ENCODE data around the gene DELE1.

Gene DELE1, protein sequence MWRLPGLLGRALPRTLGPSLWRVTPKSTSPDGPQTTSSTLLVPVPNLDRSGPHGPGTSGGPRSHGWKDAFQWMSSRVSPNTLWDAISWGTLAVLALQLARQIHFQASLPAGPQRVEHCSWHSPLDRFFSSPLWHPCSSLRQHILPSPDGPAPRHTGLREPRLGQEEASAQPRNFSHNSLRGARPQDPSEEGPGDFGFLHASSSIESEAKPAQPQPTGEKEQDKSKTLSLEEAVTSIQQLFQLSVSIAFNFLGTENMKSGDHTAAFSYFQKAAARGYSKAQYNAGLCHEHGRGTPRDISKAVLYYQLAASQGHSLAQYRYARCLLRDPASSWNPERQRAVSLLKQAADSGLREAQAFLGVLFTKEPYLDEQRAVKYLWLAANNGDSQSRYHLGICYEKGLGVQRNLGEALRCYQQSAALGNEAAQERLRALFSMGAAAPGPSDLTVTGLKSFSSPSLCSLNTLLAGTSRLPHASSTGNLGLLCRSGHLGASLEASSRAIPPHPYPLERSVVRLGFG

DNA sequence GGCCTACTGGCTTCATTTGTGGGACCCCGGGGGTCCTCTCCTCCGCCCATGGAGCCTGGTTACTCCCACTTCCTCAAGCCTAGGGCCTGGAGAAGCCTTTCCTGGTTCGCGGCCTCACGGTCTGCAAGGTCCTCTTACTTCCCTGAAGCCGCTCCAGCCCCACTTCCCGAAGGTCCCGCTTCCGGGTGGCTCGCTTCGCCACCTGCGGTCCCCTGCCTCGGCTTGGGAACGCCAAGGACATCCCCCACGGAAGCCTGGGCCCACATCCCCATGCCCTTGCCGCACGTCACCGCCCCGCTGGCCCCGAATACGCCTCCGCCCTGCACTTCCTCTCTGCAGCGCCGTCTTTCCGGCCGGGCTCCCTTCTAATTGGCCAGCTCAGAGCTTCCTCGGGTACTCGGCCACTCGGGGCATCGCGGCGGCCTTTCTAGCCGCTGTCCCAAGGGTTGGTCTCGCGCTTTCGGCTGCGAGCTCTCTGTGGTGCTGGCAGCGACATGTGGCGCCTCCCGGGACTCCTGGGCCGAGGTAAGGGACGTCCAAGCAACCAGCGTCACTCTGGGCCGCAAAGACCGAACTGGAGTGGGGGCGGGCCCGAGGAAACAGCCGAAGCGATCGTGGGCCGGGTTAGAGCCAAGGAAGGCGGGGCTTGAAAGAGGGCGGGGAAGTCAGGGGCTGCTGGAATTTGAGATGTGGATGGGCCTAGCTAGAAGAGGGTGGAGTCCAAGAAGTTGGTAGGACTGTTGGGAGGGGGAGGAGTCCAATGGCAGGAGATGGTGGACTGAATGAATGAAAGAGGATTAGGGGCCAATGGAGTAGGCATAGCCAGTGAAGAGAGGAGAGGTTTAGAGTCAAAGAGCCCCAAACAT is at the start of gene DELE1:
TSS of gene DELE1 (plus strand) at position 424 of the 866 bp plus-strand sequence. CDS start at position 495, 71 bp downstream.
- TF ChIP-seq, protein P1, sequence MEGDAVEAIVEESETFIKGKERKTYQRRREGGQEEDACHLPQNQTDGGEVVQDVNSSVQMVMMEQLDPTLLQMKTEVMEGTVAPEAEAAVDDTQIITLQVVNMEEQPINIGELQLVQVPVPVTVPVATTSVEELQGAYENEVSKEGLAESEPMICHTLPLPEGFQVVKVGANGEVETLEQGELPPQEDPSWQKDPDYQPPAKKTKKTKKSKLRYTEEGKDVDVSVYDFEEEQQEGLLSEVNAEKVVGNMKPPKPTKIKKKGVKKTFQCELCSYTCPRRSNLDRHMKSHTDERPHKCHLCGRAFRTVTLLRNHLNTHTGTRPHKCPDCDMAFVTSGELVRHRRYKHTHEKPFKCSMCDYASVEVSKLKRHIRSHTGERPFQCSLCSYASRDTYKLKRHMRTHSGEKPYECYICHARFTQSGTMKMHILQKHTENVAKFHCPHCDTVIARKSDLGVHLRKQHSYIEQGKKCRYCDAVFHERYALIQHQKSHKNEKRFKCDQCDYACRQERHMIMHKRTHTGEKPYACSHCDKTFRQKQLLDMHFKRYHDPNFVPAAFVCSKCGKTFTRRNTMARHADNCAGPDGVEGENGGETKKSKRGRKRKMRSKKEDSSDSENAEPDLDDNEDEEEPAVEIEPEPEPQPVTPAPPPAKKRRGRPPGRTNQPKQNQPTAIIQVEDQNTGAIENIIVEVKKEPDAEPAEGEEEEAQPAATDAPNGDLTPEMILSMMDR (conservative IDR thresholded peaks at IDR 0.05; ENCODE audit: low read depth): no peak
- POLR2A ChIA-PET (ENCODE audit: low non-redundant PET): interaction anchor here (0.5 to 2.0 kb wide), 6 partner anchors 14 to 966 kb away, joined by 3 to 11 read pairs (median 4); partner anchors contain the start of gene RNF14
- peak within 1 kb of the TSS; percentile 94 for H3K27ac ChIP-seq
- peak; percentile 99 for DNase-seq (ENCODE audit: low spot score)
- CTCF ChIA-PET: interaction anchor here (0.6 to 1.9 kb wide), 5 partner anchors 9 to 177 kb away, joined by 3 to 9 read pairs (median 3); no protein-coding TSS in a partner anchor

DNA sequence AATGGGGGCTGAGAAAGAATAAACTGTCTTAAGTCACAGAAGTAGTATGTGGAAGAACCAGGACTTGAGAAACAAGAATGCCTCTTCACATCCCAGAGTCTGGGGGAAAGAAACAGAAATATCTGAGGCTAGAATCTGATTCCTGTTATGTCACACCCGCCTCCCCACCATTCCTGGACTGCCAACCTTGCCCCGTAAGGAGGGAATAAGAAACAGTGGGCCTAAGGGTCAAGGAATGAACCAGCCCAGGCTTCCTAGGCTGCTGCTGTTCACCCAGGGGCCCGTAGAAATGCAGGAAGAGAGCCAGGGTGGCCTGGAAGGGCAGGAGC is 49.8 kb upstream of the DELE1 start:
- no peak overlapping the region for H3K27ac ChIP-seq
- ChIA-PET CTCF (no interaction called here), POLR2A (ENCODE audit: low non-redundant PET) (no interaction called here)
- TF ChIP-seq, protein P1 (conservative IDR thresholded peaks at IDR 0.05; ENCODE audit: low read depth): no peak
- no peak for DNase-seq (ENCODE audit: low spot score)

DNA sequence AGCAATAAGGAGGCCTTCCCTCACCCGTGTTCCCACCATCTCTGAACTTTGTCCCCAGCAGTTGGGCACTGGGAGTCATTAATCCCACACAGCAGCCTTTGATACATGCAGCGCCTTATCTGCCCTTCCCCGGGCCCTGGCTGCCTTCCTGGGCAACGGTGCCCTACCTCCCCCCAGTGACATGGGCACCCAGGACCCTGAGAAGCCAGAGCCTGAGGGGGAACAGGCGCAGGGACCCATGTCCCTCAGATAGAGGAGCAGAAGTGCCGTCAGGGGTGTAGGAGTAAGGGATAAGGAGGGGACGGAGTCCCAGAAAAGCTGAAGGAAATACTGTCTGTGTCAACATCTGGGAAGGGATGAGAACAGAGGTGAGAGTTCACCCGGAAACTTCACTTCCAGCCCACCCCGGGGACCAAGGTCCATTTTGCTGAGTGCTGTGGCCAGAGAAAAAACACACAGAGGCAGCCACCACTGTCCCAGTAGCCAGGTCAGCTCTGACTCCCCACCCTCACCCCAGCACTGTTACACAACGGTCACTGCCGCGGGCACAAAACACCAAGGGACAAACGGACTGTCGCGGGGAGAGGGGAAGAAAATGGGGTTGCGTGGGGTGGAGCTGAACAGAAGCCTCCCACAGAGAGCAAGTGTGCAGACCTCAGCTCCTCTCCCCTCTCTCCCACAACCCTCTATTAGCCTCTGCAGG is 49.3 kb upstream of the DELE1 start:
- POLR2A ChIA-PET (ENCODE audit: low non-redundant PET): no interaction called here
- H3K27ac ChIP-seq: no peak overlapping the region
- no peak for DNase-seq (ENCODE audit: low spot score)
- CTCF ChIA-PET: interaction anchor here (1.6 to 7.9 kb wide), 2 partner anchors 22 to 119 kb away, joined by 7 to 106 read pairs; no protein-coding TSS in a partner anchor
- TF ChIP-seq, protein P1 (conservative IDR thresholded peaks at IDR 0.05; ENCODE audit: low read depth): no peak

DNA sequence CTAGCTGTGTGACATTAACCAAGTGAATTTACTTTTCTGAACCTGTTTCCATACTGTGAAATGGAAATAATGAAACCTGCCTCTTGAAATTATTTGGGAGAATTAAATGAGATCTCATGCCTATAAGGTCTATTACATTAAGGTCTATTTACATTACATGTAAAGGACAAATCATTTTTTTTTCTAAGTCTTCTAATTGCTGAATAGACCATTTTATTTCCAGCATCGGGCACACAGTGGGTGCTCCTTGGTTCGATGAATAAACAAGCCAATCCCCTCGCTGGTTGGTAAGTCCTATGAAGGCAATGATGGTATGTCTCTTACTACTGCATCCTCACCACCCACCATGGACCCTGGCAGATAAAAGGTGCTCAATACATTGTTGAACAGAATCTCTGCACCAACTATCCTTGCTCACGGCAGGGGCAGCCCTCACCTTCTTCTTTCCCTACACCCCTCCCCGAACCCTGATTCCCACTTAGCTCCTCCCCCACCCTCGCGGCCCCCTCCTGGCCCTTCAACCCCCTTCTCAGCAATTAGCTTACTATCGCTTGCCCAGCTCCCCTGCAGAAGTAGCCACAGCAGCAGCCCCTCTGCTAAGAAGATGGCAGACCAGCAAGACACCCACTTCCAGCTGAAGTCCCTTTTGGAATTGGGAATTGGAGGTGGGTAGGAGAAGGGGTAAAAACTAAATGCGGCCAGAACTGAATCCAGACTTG is 48.5 kb upstream of the DELE1 start:
- DNase-seq (ENCODE audit: low spot score): no peak
- TF ChIP-seq, protein P1 (conservative IDR thresholded peaks at IDR 0.05; ENCODE audit: low read depth): no peak
- CTCF ChIA-PET: interaction anchor here (0.5 to 7.9 kb wide), 6 partner anchors 8 to 274 kb away, joined by 3 to 106 read pairs (median 5); no protein-coding TSS in a partner anchor
- H3K27ac ChIP-seq: no peak overlapping the region
- POLR2A ChIA-PET (ENCODE audit: low non-redundant PET): interaction anchor here (0.6 to 1.0 kb wide), 3 partner anchors 118 to 154 kb away, joined by 3 to 12 read pairs (median 4); no protein-coding TSS in a partner anchor

DNA sequence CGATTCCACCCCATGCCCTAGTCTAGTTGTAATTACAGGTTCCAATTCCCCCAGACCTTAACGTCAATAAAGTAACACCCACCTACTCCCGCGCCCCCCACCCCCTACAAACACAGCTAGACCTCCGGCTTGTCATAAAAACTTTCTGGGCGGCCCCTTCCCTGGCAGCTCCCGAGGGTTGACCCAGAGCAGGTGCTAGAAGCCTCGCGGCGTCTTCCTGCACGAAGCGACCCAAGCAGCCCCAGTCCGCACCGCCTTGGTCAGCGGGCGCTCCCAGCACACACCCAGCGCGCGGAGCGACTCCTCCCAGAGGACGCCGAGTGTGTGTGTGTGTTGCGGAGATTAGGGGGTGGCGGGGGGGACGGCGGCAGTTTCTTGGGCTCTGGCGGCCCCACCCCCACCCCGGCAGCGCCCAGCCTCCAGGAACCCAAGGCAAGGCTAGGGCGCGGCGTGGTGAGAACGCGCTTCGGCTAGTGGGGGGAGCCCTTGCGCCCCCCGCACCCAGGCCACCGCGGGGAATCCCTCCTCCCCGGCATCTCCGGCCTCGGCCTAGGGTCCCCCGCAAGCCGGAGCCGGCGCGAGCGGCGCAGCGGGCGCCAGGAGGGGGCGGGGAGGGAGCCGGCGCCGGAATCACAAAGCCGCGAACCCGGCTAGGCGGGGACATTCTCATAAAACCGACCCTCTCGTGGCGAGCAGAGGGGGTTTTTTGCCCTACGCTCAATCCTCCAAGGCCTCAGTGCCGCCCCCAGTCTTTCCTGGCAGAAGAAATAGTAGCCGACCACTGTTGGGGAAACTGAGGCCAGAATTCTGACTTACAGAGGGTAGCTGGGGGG is 47.7 kb upstream of the DELE1 start:
- peak overlapping the region; percentile 5; the same call in 1 of the 2 replicates for H3K27ac ChIP-seq
- ChIA-PET POLR2A (ENCODE audit: low non-redundant PET) (interaction anchor here (0.6 to 1.0 kb wide), 5 partner anchors 60 to 290 kb away, joined by 3 to 12 read pairs (median 4); no protein-coding TSS in a partner anchor), CTCF (interaction anchor here (0.6 to 7.9 kb wide), 9 partner anchors 8 to 274 kb away, joined by 3 to 157 read pairs (median 7); no protein-coding TSS in a partner anchor)

More for the DNA sequence above, 47.7 kb upstream of the DELE1 start:
- TF ChIP-seq, protein P1 (conservative IDR thresholded peaks at IDR 0.05; ENCODE audit: low read depth): no peak
- peak; percentile 56 for DNase-seq (ENCODE audit: low spot score)

All from RWPE1 (cell line).